NCI-H1930 (cell line): ENCODE measurements around the gene CFAP69.
"Not testable (repeated sequence)": the region's sequence is repeated elsewhere in the genome, so short reads cannot be mapped to it uniquely, and the experiment has no call there.

Source experiments
- DNase-seq, 2 experiments: peaks; one replicate each; lab custom pipeline; 2025; lab: John Stamatoyannopoulos, UW

CFAP69 gene

GRCh38 chr7:90346336-90347125 lies 101.6 kb downstream of the CFAP69 start, which contains the start of gene GTPBP10:
Gene GTPBP10 (plus strand): TSS chr7:90346716. CDS start chr7:90346742, 26 bp downstream.
- peak; percentile 91 to 96 for DNase-seq

GRCh38 chr7:90347759-90348158 lies 102.8 kb downstream of the CFAP69 start:
- DNase-seq = no peak

GRCh38 chr7:90349305-90349704 lies 104.3 kb downstream of the CFAP69 start:
- DNase-seq = no peak

GRCh38 chr7:90350032-90350431 lies 105.1 kb downstream of the CFAP69 start:
- not testable (repeated sequence) for DNase-seq

GRCh38 chr7:90351987-90352386 lies 107.0 kb downstream of the CFAP69 start:
- no peak for DNase-seq
